Fibroblast of pulmonary artery (primary cell): ENCODE results near the gene MAGI3.
A peak's percentile ranks its signal among the peaks of the same experiment; 100 is the strongest.
"Not testable (repeated sequence)": the region's sequence is repeated elsewhere in the genome, so short reads cannot be mapped to it uniquely, and the experiment has no call there.

Source experiments
- DNase-seq: peaks from one replicate; pipeline ENCODE4 v3.0.0-alpha.2; 2010; ENCODE audit warnings: low read depth
- H3K4me3 ChIP-seq: replicated peaks from 2 replicates; pipeline ENCODE4 v1.5.1; 2011; ENCODE audit warnings: low read depth, mild to moderate bottlenecking, control low read depth, low read length, moderate library complexity
- CTCF ChIP-seq: IDR thresholded peaks from 2 replicates; pipeline ENCODE4 v1.5.1; 2011; ENCODE audit warnings: mild to moderate bottlenecking, control low read depth, low read length, inconsistent platforms; ENCODE audit errors: missing control alignments

The MAGI3 gene

GRCh38 chr1:113459279-113459678 lies 69.0 kb downstream of the MAGI3 start:
- no peak for TF ChIP-seq CTCF
- peak; percentile 53 for DNase-seq
- no peak overlapping the region for H3K4me3 ChIP-seq

GRCh38 chr1:113467991-113468390 lies 77.7 kb downstream of the MAGI3 start:
- DNase-seq: no peak
- no peak for TF ChIP-seq CTCF
- H3K4me3 ChIP-seq: no peak overlapping the region

- not testable (repeated sequence) for DNase-seq, H3K4me3 ChIP-seq
These were observed 88.3 kb downstream of the MAGI3 start for GRCh38 chr1:113478427-113479195.

- no peak for TF ChIP-seq CTCF
- peak; percentile 15 for DNase-seq
- no peak overlapping the region for H3K4me3 ChIP-seq
These were observed 89.7 kb downstream of the MAGI3 start for GRCh38 chr1:113479713-113480676.

- DNase-seq, H3K4me3 ChIP-seq: not testable (repeated sequence)
These were observed 94.8 kb downstream of the MAGI3 start for GRCh38 chr1:113485131-113485530.

GRCh38 chr1:113488576-113489177 lies 98.4 kb downstream of the MAGI3 start:
- no peak for DNase-seq
- H3K4me3 ChIP-seq: no peak overlapping the region
- no peak for TF ChIP-seq CTCF

GRCh38 chr1:113490384-113490783 lies 100.1 kb downstream of the MAGI3 start:
- TF ChIP-seq CTCF: no peak
- no peak overlapping the region for H3K4me3 ChIP-seq
- no peak for DNase-seq
